SK-N-DZ (cell line): ENCODE results near the gene GAB4.

Experiments
- DNase-seq: peaks from one replicate; pipeline ENCODE4 v3.0.0-alpha.2; 2015; ENCODE audit warnings: low spot score

GAB4 gene

GRCh38 chr22:16989915-16990314, 18.1 kb downstream of the GAB4 start:
- DNase-seq = no peak

DNA sequence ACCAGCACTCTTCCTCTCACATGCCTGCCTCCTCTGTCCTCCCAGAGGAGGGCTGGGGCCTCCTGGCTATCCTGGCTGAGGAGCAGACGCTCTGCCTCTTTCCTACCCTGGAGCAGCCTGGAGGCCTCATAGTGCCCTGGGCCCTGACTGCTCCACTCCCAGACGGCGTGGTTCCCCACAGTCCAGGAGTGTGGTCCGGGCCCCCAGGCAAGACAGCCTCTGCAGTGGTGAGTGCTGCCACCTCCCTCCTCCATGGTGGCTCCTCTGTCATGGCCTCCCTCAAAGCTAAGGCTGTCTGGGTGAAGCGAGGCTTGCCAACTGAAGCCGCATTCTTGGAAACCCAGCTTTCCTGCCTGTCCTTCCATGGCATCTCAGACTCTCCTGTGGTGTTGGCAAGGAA, 19.8 kb downstream of the GAB4 start:
- no peak for DNase-seq

DNA sequence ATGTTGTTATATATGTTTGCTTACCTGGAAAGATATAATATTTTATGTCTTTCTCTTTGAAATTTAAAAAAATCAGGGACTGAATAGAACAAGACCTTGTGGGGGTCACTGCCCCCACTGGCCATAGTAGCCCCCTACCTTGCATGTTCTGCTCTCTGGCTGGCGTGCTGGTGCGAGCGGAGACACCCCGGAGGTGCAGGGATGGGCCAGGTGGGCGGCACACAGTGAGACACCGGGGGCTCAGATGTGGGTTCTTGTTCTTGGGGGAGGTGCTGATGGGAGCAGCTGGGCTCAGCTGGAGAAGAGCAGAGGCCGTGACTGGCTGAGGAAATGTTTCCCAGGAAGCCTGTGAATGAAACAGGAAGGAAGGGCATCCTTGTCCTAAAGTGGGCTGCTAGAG, 20.2 kb downstream of the GAB4 start:
- DNase-seq = no peak

DNA sequence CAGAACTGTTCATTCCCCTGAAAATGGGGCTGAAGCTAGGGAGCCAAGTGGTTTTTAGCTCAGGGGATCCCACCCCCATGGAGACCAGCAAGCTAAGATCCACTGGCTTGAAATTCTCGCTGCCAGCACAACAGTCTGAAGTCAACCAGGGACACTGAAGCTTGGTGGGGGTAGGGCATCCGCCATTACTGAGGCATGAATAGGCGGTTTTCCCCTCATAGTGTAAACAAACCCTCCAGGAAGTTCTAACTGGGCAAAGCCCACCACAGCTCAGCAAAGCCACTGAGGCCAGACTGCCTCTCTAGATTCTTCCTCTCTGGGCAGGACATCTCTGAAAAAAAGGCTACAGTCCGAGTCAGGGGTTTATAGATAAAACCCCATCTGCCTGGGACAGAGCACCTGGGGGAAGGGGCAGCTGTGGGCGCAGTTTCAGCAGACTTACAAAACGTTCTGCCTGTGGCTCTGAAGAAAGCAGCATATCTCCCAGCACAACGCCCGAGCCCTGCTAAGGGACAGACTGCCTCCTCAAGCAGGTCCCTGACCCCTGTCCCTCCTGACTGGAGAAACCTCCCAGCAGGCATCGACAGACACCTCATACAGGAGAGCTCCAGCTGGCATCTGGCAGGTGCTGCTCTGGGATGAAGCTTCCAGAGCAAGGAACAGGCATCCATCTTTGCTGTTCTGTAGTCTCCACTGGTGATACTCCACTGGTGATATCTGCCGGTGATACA, 32.7 kb downstream of the GAB4 start:
- no peak for DNase-seq

GRCh38 chr22:16974298-16975084, 33.5 kb downstream of the GAB4 start:
- DNase-seq = no peak

GRCh38 chr22:16973591-16974297, 34.3 kb downstream of the GAB4 start:
- no peak for DNase-seq

GRCh38 chr22:16972311-16972710, 35.7 kb downstream of the GAB4 start:
- no peak for DNase-seq

- DNase-seq = no peak
Observed at GRCh38 chr22:16970446-16970845, 37.6 kb downstream of the GAB4 start.

DNA sequence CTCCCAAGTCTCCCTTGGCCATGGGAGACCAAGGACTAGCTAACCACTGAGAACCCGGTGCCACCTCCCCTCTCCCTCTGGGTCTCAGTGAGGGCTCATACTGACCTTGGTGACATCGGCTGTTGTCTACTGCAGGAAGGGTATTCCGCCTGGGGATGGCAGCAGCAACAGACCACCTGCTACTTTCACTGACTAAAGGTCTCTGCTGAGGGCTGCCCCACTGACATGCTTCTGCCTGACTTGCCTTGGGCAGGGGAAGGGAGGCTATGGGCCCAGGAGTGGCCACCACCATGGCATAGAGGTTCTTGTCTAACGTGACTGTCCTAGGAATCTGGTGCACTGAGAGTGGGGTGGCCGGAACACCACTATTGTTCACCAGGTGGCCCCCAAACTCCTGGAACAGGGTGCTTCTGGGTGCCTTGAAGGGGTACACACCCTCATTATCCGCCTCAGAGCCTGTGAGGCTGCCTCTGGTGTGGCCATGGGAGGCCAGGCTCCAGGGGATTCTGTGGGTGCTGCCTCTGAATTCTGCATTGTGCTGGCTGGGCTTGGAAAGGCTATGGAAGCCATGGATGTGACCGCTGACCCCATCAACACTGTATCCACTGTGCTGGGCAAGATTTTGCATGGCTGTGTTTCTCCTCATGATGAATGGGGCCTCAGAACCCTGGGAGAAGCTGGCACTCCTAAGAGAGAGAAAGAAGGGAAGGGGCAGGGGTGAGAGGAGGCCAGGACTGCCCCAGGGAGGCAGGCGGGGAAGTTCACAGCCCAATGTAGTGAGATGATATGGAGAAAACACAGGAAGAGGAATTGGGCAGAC, 38.3 kb downstream of the GAB4 start:
- no peak for DNase-seq

GRCh38 chr22:16968218-16968595, 39.8 kb downstream of the GAB4 start:
- DNase-seq = no peak

DNA sequence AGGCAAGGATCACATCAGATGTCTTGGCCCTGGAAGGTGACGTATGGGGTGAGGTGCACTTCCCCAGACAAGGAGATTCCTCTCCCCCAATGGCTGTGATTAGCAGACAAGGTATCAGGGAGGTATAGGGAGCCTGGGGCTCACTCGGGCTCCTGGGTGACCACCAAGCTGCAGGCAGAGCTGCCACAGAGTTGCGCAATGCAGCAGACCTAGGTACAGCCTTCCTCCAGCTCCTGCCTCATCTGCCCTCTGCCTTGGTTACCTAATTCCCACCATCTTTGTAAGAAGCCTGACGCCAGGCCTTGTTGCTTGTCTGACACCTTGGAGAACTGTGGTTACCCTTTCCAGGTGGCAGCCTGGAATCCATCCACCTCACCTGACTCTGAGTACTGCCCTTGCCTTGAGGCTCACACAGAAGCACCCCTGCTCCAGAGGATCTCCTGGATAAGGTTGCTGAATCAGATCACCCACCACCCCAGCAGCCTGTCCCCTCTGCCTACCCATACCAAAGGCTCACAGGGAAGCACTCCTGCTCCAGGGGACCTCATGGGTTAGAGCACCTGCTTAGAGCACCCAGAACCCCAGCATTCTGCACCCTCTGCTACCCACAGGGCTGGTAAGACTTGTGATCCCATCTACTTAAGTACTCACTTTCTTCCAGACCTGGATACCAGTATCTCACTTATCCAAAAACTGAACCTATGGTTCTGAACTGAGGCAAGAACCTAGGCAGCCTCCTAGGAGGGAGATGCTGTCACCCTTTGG, 40.4 kb downstream of the GAB4 start:
- no peak for DNase-seq

DNA sequence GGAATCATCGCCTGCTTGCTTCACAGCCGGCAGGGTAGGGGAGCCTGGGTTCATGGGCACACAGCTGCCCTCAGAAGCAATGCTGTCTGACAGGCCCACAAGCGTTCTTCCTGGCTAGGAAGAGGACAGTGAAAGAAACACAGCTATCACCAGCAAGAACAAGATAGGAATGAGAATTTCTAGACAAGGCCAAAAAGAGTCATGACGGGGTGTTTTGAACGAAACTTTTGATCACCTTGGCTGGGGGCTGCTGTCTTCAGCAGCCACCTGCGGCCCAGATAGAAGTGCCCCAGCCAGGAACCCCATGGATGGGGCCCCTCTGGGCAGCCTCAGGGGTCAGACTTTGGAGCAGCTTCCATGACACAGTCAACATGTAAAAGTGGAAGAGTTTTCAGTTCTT, 41.8 kb downstream of the GAB4 start:
- no peak for DNase-seq

GRCh38 chr22:16965560-16965959, 42.5 kb downstream of the GAB4 start:
- no peak for DNase-seq

GRCh38 chr22:16965083-16965482, 42.9 kb downstream of the GAB4 start:
- DNase-seq = no peak

- DNase-seq = no peak
Observed at GRCh38 chr22:16964366-16964765, 43.7 kb downstream of the GAB4 start.

DNA sequence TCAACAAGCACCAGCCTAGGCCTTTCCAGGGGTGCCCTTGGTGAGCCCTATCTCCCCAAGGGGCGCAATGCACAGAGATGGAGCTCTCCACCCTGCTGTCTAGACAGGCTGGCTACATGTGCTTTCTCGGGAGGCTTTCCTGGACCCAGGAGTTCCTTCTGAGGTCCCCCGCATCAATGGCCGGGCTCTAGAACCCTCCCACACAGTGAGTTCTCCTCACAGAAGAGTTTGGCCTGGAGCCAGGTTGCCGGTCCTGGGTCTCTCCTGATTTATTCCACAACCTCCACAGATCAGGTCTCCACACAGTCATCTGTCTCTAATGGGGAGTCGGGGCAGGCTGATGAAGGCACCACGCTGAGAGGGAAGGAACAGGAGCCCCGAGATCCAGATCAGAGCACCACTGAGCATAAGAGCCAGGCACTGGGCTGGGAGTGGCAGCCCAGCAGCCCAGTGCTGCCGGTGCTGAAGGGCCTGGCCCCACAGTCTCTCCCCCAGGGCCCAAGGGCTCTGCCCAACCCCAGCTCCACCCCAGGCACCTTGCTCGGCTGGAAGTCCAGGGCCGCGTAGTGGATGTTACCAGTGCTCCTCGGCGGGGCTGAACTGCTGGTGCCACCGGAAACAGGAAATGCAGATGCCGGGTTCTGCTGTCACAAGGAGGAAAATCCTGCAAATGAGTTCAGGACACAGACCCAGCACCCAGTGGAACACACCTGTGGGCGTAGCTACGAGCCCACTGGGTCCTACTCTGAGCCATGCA, 44.7 kb downstream of the GAB4 start:
- DNase-seq = no peak

DNA sequence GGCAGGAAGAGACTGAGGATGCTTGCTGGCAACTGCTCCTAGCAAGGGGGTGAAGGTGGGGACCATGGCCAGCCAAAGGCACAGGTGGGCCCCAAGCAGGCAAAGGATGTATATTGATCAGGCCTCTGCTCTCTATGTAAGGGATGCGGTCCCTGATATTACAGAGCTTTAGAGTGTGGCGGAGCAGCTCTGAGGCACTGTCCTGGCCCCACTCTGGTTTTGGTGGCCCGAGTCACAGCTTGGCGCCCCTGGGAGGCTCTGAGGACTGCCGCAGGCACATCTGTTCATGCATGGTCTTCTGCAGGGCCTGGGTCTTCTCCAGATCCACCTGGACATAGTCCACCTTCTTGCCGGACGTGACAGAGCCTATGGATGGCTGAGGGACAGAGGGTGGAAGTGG, 45.5 kb downstream of the GAB4 start:
- DNase-seq = no peak

DNA sequence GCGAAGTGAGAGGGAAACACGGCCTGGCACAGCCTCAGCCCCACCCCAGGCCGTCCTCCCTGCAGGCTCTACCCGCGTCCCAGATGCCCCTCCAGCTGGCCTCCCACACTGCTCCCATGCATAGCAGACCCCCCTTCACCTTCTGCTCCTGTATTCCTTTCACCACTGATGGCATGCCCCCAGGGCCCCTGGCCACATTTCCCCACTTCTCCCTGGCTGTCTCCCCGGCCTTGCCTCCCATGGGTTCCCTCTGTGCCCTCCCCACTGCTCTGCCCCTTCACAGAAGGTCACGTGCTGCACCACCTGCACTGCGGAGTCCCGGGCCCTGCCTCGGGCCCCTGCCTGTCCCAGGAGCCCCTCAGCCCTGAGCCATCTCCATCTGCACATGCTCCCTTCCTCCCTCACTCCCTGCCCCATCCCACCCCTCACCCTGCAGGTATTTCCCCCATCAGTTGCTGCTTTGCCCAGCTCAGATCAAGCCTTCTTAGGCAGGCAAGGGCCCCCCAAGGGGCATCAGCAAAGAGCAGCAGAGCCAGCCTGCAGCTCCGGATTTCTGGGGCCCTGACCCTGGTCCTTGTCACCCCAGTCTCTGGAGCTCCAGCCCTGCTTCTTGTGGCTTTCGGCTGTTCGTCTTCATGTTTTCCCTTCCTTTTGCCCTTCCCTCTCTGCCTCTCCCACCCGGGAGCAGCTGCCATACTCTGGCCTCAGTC, 46.4 kb downstream of the GAB4 start:
- no peak for DNase-seq

- no peak for DNase-seq
Observed at GRCh38 chr22:16960884-16961249, 47.2 kb downstream of the GAB4 start.
